ENCODE data around the gene DAZL. TPM values are rescaled to one million over a fixed set of nuclear protein-coding genes. Genes with fewer than 3 reads are reported as not detected.

The DAZL gene
- total RNA-seq, 1 experiment from 2014 or later: not detected

GRCh38 chr3:16546186-16547010, 58.8 kb downstream of the DAZL start:
- peaks cover 0 to 3% of the 10 kb centered on the region in 2 experiments; a peak in 1 of 4 replicates for H3K4me1 ChIP-seq (ENCODE audit: control insufficient read depth in 1 of 2, insufficient read depth in 2 of 2, low read length in 2 of 2)
- RAD21 ChIA-PET (ENCODE audit: low non-redundant PET in 1 of 2, low total read pairs in 2 of 2, uncharacterized antibody in 2 of 2, unreplicated experiment in 2 of 2): no interaction called here
- CTCF ChIA-PET: no interaction called here
- no peak for ATAC-seq
- POLR2A ChIA-PET: no interaction called here
- H3K9me2 ChIP-seq (ENCODE audit: insufficient read depth): no peaks in the 10 kb centered on the region
- no peak overlapping the region for H3K4me2 ChIP-seq (ENCODE audit: low read length)
- no TSS peak for BruUV-seq (replicated peaks)
- intact Hi-C loops (cut with micrococcal nuclease): loop anchor here (10.0 kb wide), 1 partner anchor 722 kb away; no protein-coding TSS in a partner anchor
- no peak overlapping the region for H3K9ac ChIP-seq (ENCODE audit: low read length)
- peaks cover 17% of the 10 kb centered on the region for H3K27me3 ChIP-seq (ENCODE audit: insufficient read depth, low read length)
- TF ChIP-seq ZBTB33 (IDR thresholded peaks at IDR 0.05; ENCODE audit: extremely low read depth, insufficient replicate concordance, low read length) (no peak), EZH2 (IDR thresholded peaks at IDR 0.05) (no peak), JUND (IDR thresholded peaks at IDR 0.05) (no peak), MAX (IDR thresholded peaks at IDR 0.05) (no peak)
- H2AFZ ChIP-seq (ENCODE audit: low read depth, low read length, poor library complexity, severe bottlenecking): no peak overlapping the region
- no peaks in the 10 kb centered on the region for H3K36me3 ChIP-seq (ENCODE audit: control insufficient read depth in 1 of 2, insufficient read depth in 2 of 2, low read length in 2 of 2)
- no peaks in the 10 kb centered on the region for H4K20me1 ChIP-seq (ENCODE audit: insufficient read depth)
- H3K27ac ChIP-seq (ENCODE audit: low read depth, low read length): no peak overlapping the region
- no peaks in the 10 kb centered on the region for H3K79me2 ChIP-seq (ENCODE audit: insufficient read depth, low read length)
- no peak for DNase-seq (ENCODE audit: low read depth, low spot score)
- no peak overlapping the region for H3K4me3 ChIP-seq (replicated peaks in 1 of 2; ENCODE audit: low read depth in 1 of 2, low read length in 2 of 2)
- H3K9me3 ChIP-seq (ENCODE audit: control insufficient read depth in 1 of 2, insufficient read depth in 1 of 2, low read depth in 1 of 2, low read length in 2 of 2): no peaks in the 10 kb centered on the region
